Measurements from ENCODE around the gene ASPSCR1.
A peak's percentile ranks its signal among the peaks of the same experiment; 100 is the strongest.

Gene ASPSCR1

GRCh38 chr17:82023447-82024241, 46.2 kb downstream of the ASPSCR1 start:
- H3K4me3 ChIP-seq (ENCODE audit: low read depth, low read length) = peak overlapping the region; percentile 72
- TF ChIP-seq CTCF (IDR thresholded peaks at IDR 0.05; ENCODE audit: low read depth, low read length) = no peak

- no peak for TF ChIP-seq CTCF (IDR thresholded peaks at IDR 0.05; ENCODE audit: low read depth, low read length)
- no peak overlapping the region for H3K4me3 ChIP-seq (ENCODE audit: low read depth, low read length)
Measured at GRCh38 chr17:82024859-82025258, 47.4 kb downstream of the ASPSCR1 start.

GRCh38 chr17:82025401-82026107, 48.1 kb downstream of the ASPSCR1 start:
- TF ChIP-seq CTCF (IDR thresholded peaks at IDR 0.05; ENCODE audit: low read depth, low read length) = no peak
- no peak overlapping the region for H3K4me3 ChIP-seq (ENCODE audit: low read depth, low read length)

GRCh38 chr17:82028246-82028645, 50.8 kb downstream of the ASPSCR1 start:
- no peak for TF ChIP-seq CTCF (IDR thresholded peaks at IDR 0.05; ENCODE audit: low read depth, low read length)
- H3K4me3 ChIP-seq (ENCODE audit: low read depth, low read length) = no peak overlapping the region

- no peak overlapping the region for H3K4me3 ChIP-seq (ENCODE audit: low read depth, low read length)
- no peak for TF ChIP-seq CTCF (IDR thresholded peaks at IDR 0.05; ENCODE audit: low read depth, low read length)
Measured at GRCh38 chr17:82028966-82029365, 51.5 kb downstream of the ASPSCR1 start.

- H3K4me3 ChIP-seq (ENCODE audit: low read depth, low read length) = no peak overlapping the region
- TF ChIP-seq CTCF (IDR thresholded peaks at IDR 0.05; ENCODE audit: low read depth, low read length) = no peak
Measured at GRCh38 chr17:82029391-82029790, 52.0 kb downstream of the ASPSCR1 start.

- TF ChIP-seq CTCF (IDR thresholded peaks at IDR 0.05; ENCODE audit: low read depth, low read length) = no peak
- no peak overlapping the region for H3K4me3 ChIP-seq (ENCODE audit: low read depth, low read length)
Measured at GRCh38 chr17:82029990-82030469, 52.6 kb downstream of the ASPSCR1 start.

All from WI38 (cell line).